Measurements from ENCODE around the gene ANKS6. TPM values are rescaled to one million over a fixed set of nuclear protein-coding genes. Genes with fewer than 3 reads are reported as not detected.

Gene ANKS6
- total and polyA plus RNA-seq, 4 donors, result 8.4 to 23.8 (median 20.7) TPM

GRCh38 chr9:98822661-98823060, 26.3 kb upstream of the ANKS6 start:
- Histone ChIP-seq H3K36me3 (ENCODE audit: control insufficient read depth in 1 of 2, insufficient read depth in 2 of 2, low read length in 1 of 2) (no peaks in the 10 kb centered on the region), H3K4me3 (ENCODE audit: low read length in 2 of 2) (no peak overlapping the region), H3K27ac (ENCODE audit: low read depth in 1 of 2, low read length in 2 of 2) (no peak overlapping the region), H3K9me3 (ENCODE audit: control insufficient read depth, low read length) (no peaks in the 10 kb centered on the region), H3K27me3 (ENCODE audit: control insufficient read depth in 1 of 2, insufficient read depth in 2 of 2, low read length in 1 of 2) (no peaks in the 10 kb centered on the region), H3K4me1 (ENCODE audit: control insufficient read depth in 1 of 2, insufficient read depth in 2 of 2, low read length in 2 of 2) (no peaks in the 10 kb centered on the region)
- intact Hi-C loops (cut with DNase I), result no loop called here
- 93% methylated on average over 6 of the region's 6 CpGs for WGBS, 2 donors
- DNase-seq, result no peak
- ATAC-seq (ENCODE audit: low FRiP score), result no peak

- Histone ChIP-seq H3K4me3 (ENCODE audit: low read length in 2 of 2) (no peak overlapping the region), H3K27ac (ENCODE audit: low read depth in 1 of 2, low read length in 2 of 2) (no peak overlapping the region), H3K27me3 (ENCODE audit: control insufficient read depth in 1 of 2, insufficient read depth in 2 of 2, low read length in 1 of 2) (no peaks in the 10 kb centered on the region), H3K9me3 (ENCODE audit: control insufficient read depth, low read length) (no peaks in the 10 kb centered on the region), H3K36me3 (ENCODE audit: control insufficient read depth in 1 of 2, insufficient read depth in 2 of 2, low read length in 1 of 2) (no peaks in the 10 kb centered on the region), H3K4me1 (ENCODE audit: control insufficient read depth in 1 of 2, insufficient read depth in 2 of 2, low read length in 2 of 2) (no peaks in the 10 kb centered on the region)
- no peak for DNase-seq
- WGBS, 2 donors, result 93 to 96% methylated on average over 2 of the region's 2 CpGs
- ATAC-seq (ENCODE audit: low FRiP score), result no peak
- intact Hi-C loops (cut with DNase I), result no loop called here
Measured at GRCh38 chr9:98821831-98822230, 25.5 kb upstream of the ANKS6 start.

- H3K27me3 ChIP-seq (ENCODE audit: control insufficient read depth in 1 of 2, insufficient read depth in 2 of 2, low read length in 1 of 2), result no peaks in the 10 kb centered on the region
- no peak for DNase-seq
- intact Hi-C loops (cut with DNase I), result no loop called here
- H3K4me1 ChIP-seq (ENCODE audit: control insufficient read depth in 1 of 2, insufficient read depth in 2 of 2, low read length in 2 of 2), result no peaks in the 10 kb centered on the region
- WGBS, 2 donors, result 94 to 100% methylated on average over 3 of the region's 3 CpGs
- no peak for ATAC-seq (ENCODE audit: low FRiP score)
- H3K27ac ChIP-seq (ENCODE audit: low read depth in 1 of 2, low read length in 2 of 2), result no peak overlapping the region
- H3K4me3 ChIP-seq (ENCODE audit: low read length in 2 of 2), result no peak overlapping the region
- H3K36me3 ChIP-seq (ENCODE audit: control insufficient read depth in 1 of 2, insufficient read depth in 2 of 2, low read length in 1 of 2), result no peaks in the 10 kb centered on the region
- H3K9me3 ChIP-seq (ENCODE audit: control insufficient read depth, low read length), result no peaks in the 10 kb centered on the region
Measured at GRCh38 chr9:98819231-98819630, 22.9 kb upstream of the ANKS6 start.

GRCh38 chr9:98818764-98819163, 22.4 kb upstream of the ANKS6 start:
- Histone ChIP-seq H3K9me3 (ENCODE audit: control insufficient read depth, low read length) (no peaks in the 10 kb centered on the region), H3K4me1 (ENCODE audit: control insufficient read depth in 1 of 2, insufficient read depth in 2 of 2, low read length in 2 of 2) (no peaks in the 10 kb centered on the region), H3K4me3 (ENCODE audit: low read length in 2 of 2) (no peak overlapping the region), H3K36me3 (ENCODE audit: control insufficient read depth in 1 of 2, insufficient read depth in 2 of 2, low read length in 1 of 2) (no peaks in the 10 kb centered on the region), H3K27ac (ENCODE audit: low read depth in 1 of 2, low read length in 2 of 2) (no peak overlapping the region), H3K27me3 (ENCODE audit: control insufficient read depth in 1 of 2, insufficient read depth in 2 of 2, low read length in 1 of 2) (no peaks in the 10 kb centered on the region)
- 88 to 92% methylated on average over 2 of the region's 2 CpGs for WGBS, 2 donors
- intact Hi-C loops (cut with DNase I), result no loop called here
- ATAC-seq (ENCODE audit: low FRiP score) (no peak), DNase-seq (no peak)

- Histone ChIP-seq H3K4me1 (ENCODE audit: control insufficient read depth in 1 of 2, insufficient read depth in 2 of 2, low read length in 2 of 2) (no peaks in the 10 kb centered on the region), H3K9me3 (ENCODE audit: control insufficient read depth, low read length) (no peaks in the 10 kb centered on the region), H3K27me3 (ENCODE audit: control insufficient read depth in 1 of 2, insufficient read depth in 2 of 2, low read length in 1 of 2) (no peaks in the 10 kb centered on the region), H3K27ac (ENCODE audit: low read depth in 1 of 2, low read length in 2 of 2) (no peak overlapping the region), H3K4me3 (ENCODE audit: low read length in 2 of 2) (no peak overlapping the region), H3K36me3 (ENCODE audit: control insufficient read depth in 1 of 2, insufficient read depth in 2 of 2, low read length in 1 of 2) (no peaks in the 10 kb centered on the region)
- ATAC-seq (ENCODE audit: low FRiP score), result no peak
- intact Hi-C loops (cut with DNase I), result no loop called here
- 85 to 88% methylated on average over 6 of the region's 6 CpGs for WGBS, 2 donors
- DNase-seq, result no peak
Measured at GRCh38 chr9:98815391-98815951, 19.1 kb upstream of the ANKS6 start.

GRCh38 chr9:98811051-98811650, 14.8 kb upstream of the ANKS6 start:
- Histone ChIP-seq H3K9me3 (ENCODE audit: control insufficient read depth, low read length) (no peaks in the 10 kb centered on the region), H3K4me1 (ENCODE audit: control insufficient read depth in 1 of 2, insufficient read depth in 2 of 2, low read length in 2 of 2) (no peaks in the 10 kb centered on the region), H3K27me3 (ENCODE audit: control insufficient read depth in 1 of 2, insufficient read depth in 2 of 2, low read length in 1 of 2) (no peaks in the 10 kb centered on the region), H3K27ac (ENCODE audit: low read depth in 1 of 2, low read length in 2 of 2) (no peak overlapping the region), H3K4me3 (ENCODE audit: low read length in 2 of 2) (no peak overlapping the region), H3K36me3 (ENCODE audit: control insufficient read depth in 1 of 2, insufficient read depth in 2 of 2, low read length in 1 of 2) (no peaks in the 10 kb centered on the region)
- DNase-seq, result no peak
- peak; percentile 61 for ATAC-seq (ENCODE audit: low FRiP score)
- intact Hi-C loops (cut with DNase I), result no loop called here
- 78 to 81% methylated on average over 2 of the region's 2 CpGs for WGBS, 2 donors

- H3K9me3 ChIP-seq (ENCODE audit: control insufficient read depth, low read length), result no peaks in the 10 kb centered on the region
- no peaks in the 10 kb centered on the region for H3K4me1 ChIP-seq (ENCODE audit: control insufficient read depth in 1 of 2, insufficient read depth in 2 of 2, low read length in 2 of 2)
- H3K36me3 ChIP-seq (ENCODE audit: control insufficient read depth in 1 of 2, insufficient read depth in 2 of 2, low read length in 1 of 2), result no peaks in the 10 kb centered on the region
- H3K27ac ChIP-seq (ENCODE audit: low read depth in 1 of 2, low read length in 2 of 2), result no peak overlapping the region
- H3K27me3 ChIP-seq (ENCODE audit: control insufficient read depth in 1 of 2, insufficient read depth in 2 of 2, low read length in 1 of 2), result no peaks in the 10 kb centered on the region
- DNase-seq, result no peak
- WGBS, 2 donors, result 88 to 91% methylated on average over 3 of the region's 3 CpGs
- intact Hi-C loops (cut with DNase I), result no loop called here
- ATAC-seq (ENCODE audit: low FRiP score), result no peak
- no peak overlapping the region for H3K4me3 ChIP-seq (ENCODE audit: low read length in 2 of 2)
Measured at GRCh38 chr9:98810102-98810842, 13.9 kb upstream of the ANKS6 start.

GRCh38 chr9:98809311-98810101, 13.2 kb upstream of the ANKS6 start:
- H3K4me3 ChIP-seq (ENCODE audit: low read length in 2 of 2), result no peak overlapping the region
- 76 to 83% methylated on average over 9 of the region's 9 CpGs for WGBS, 2 donors
- no peaks in the 10 kb centered on the region for H3K36me3 ChIP-seq (ENCODE audit: control insufficient read depth in 1 of 2, insufficient read depth in 2 of 2, low read length in 1 of 2)
- H3K4me1 ChIP-seq (ENCODE audit: control insufficient read depth in 1 of 2, insufficient read depth in 2 of 2, low read length in 2 of 2), result no peaks in the 10 kb centered on the region
- DNase-seq (no peak), ATAC-seq (ENCODE audit: low FRiP score) (no peak)
- intact Hi-C loops (cut with DNase I), result no loop called here
- no peaks in the 10 kb centered on the region for H3K27me3 ChIP-seq (ENCODE audit: control insufficient read depth in 1 of 2, insufficient read depth in 2 of 2, low read length in 1 of 2)
- no peak overlapping the region for H3K27ac ChIP-seq (ENCODE audit: low read depth in 1 of 2, low read length in 2 of 2)
- no peaks in the 10 kb centered on the region for H3K9me3 ChIP-seq (ENCODE audit: control insufficient read depth, low read length)
